ENCODE results near the gene GGN.

- no peak for TF ChIP-seq POLR2A (IDR thresholded peaks at IDR 0.05; ENCODE audit: low read depth, low read length)
- no peak for TF ChIP-seq POLR2AphosphoS5 (IDR thresholded peaks at IDR 0.05; ENCODE audit: low read depth, low read length)
- no peak for TF ChIP-seq TAF1 (IDR thresholded peaks at IDR 0.05; ENCODE audit: borderline replicate concordance, low read depth, low read length)
Observed at GRCh38 chr19:38421856-38422255, 34.0 kb upstream of the GGN start.

Measured in GM12892 (cell line).